ENCODE results near the gene ZNF878.

The ZNF878 gene

GRCh38 chr19:12052497-12053169 is at the start of gene ZNF878:
Gene ZNF878, minus strand, starts transcription at chr19:12052961. Its CDS starts 160 bp downstream, at chr19:12052801.
- peak within 1 kb of the TSS; percentile 75 for H3K4me3 ChIP-seq (ENCODE audit: low read depth, low read length)
- CTCF ChIA-PET, result interaction anchor here (0.8 to 2.1 kb wide), 5 partner anchors 9 to 255 kb away, joined by 3 to 6 read pairs (median 5); partner anchors contain the start of gene ZNF763
- no peak for TF ChIP-seq CTCF (IDR thresholded peaks at IDR 0.05; ENCODE audit: insufficient read depth, low read length, missing control alignments)
- POLR2A ChIA-PET, result interaction anchor here (1.2 to 1.7 kb wide), 2 partner anchors 13 to 18 kb away, joined by 4 to 9 read pairs; partner anchors contain the start of gene ZNF433
- no peak for DNase-seq (ENCODE audit: low read depth, low spot score)

- ChIA-PET POLR2A (no interaction called here), CTCF (interaction anchor here (0.8 kb wide), 1 partner anchor 27 kb away, joined by 3 read pairs; no protein-coding TSS in a partner anchor)
- no peak for TF ChIP-seq CTCF (IDR thresholded peaks at IDR 0.05; ENCODE audit: insufficient read depth, low read length, missing control alignments)
- DNase-seq (ENCODE audit: low read depth, low spot score), result no peak
- H3K4me3 ChIP-seq (ENCODE audit: low read depth, low read length), result no peak overlapping the region
Measured at GRCh38 chr19:12098040-12098439, 45.3 kb upstream of the ZNF878 start.

GRCh38 chr19:12095111-12095790 is 42.5 kb upstream of the ZNF878 start:
- CTCF ChIA-PET, result interaction anchor here (0.9 kb wide), 1 partner anchor 753 kb away, joined by 3 read pairs; no protein-coding TSS in a partner anchor
- no peak for DNase-seq (ENCODE audit: low read depth, low spot score)
- POLR2A ChIA-PET, result no interaction called here
- H3K4me3 ChIP-seq (ENCODE audit: low read depth, low read length), result no peak overlapping the region
- no peak for TF ChIP-seq CTCF (IDR thresholded peaks at IDR 0.05; ENCODE audit: insufficient read depth, low read length, missing control alignments)

- DNase-seq (ENCODE audit: low read depth, low spot score), result no peak
- CTCF ChIA-PET, result interaction anchor here (1.0 kb wide), 1 partner anchor 32 kb away, joined by 4 read pairs; no protein-coding TSS in a partner anchor
- POLR2A ChIA-PET, result no interaction called here
- no peak for TF ChIP-seq CTCF (IDR thresholded peaks at IDR 0.05; ENCODE audit: insufficient read depth, low read length, missing control alignments)
- H3K4me3 ChIP-seq (ENCODE audit: low read depth, low read length), result no peak overlapping the region
Measured at GRCh38 chr19:12093777-12094176, 41.0 kb upstream of the ZNF878 start.

- peak overlapping the region; percentile 78 for H3K4me3 ChIP-seq (ENCODE audit: low read depth, low read length)
- CTCF ChIA-PET, result interaction anchor here (1.0 to 5.4 kb wide), 2 partner anchors 31 to 47 kb away, joined by 4 to 45 read pairs; partner anchors contain the start of gene ZNF20
- POLR2A ChIA-PET, result interaction anchor here (2.2 kb wide), 1 partner anchor 64 kb away, joined by 7 read pairs; the partner anchor contains the start of gene ZNF625
- TF ChIP-seq CTCF (IDR thresholded peaks at IDR 0.05; ENCODE audit: insufficient read depth, low read length, missing control alignments), result no peak
- DNase-seq (ENCODE audit: low read depth, low spot score), result no peak
Measured at GRCh38 chr19:12092956-12093355, 40.2 kb upstream of the ZNF878 start.

Measured in AG04449 (cell line).